Left ventricle myocardium superior (tissue), 1 donor: ENCODE data around the gene HOXA13. TPM values are rescaled to one million over a fixed set of nuclear protein-coding genes. Genes with fewer than 3 reads are reported as not detected.

Experiments used
- ATAC-seq: fragments of 200-7000 bp; cut with Tn5 transposase; one replicate; pipeline ENCODE4 v1.9.1; 2020; ENCODE audit warnings: mild to moderate bottlenecking, moderate library complexity
- DNase-seq: peaks from one replicate; pipeline ENCODE4 v3.0.0-alpha.2; 2020
- intact Hi-C: fragments of 100-400 bp; cut with micrococcal nuclease; formaldehyde crosslinking; loops from one replicate; pipeline ENCODE4 v1.11.0; 2022
- total RNA-seq: library from RNA; stranded (reverse); fragmentation: NEBNext Ultra II Directional; extraction: Animal tissue kit (Norgen Biotek cat#: 25700); gene quantifications from one replicate; pipeline ENCODE4 v1.2.1, GENCODE V29; 2021
- donor health status: DM: no; HTN: yes; CAD: no; lungs with severe emphysema.

The HOXA13 gene
- total RNA-seq, 1 donor from 2014 or later = not detected

DNA sequence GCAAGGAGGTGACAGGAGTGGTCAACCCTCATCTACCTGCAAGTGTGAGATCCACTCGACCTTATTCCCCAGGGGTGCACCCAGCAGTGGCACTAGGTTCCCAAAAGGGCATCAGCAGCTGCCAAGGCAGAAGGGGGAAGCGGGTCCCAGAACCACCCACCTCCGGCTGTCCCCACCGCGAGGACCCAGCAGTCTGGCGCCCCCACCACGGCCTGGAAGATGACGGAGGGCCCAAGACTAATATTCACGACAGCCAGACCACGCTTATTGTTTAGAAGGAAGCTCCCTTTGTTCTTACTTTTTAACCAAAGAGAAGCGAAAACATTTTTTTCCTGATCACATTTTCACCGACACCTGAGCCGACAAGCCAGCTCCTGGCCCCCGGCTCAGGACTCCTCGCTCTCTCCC is 39.1 kb upstream of the HOXA13 start:
- intact Hi-C loops = no loop called here
- ATAC-seq = no peak
- no peak for DNase-seq

DNA sequence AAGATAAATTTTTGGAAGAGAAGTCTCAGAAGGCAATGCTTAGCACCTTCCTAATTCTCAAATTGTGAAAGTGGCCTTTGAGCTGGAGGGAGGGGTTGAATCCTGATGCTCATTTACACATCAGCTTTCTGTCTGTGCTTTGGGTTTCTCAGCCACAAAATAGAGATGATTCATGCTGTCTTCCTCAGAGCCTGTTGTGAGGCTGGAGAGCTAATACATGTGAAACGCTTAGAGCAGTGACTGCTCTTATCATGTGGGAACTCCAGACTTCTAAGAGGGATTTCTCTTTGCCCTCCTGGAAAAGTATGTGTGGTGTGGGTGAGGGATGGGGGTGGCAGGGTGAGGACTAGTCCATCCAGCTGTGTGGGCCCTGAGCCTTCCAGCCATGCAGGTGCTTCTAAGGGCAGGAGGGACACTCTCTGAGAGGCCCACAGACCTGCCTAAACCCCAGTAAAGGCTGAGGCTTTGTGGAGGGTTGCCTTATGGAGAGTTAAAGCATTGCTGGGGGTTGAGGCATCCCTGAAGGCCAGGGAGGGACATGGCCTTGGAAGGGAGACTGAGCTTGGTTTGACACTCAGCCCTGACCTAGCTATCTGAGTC is 37.9 kb upstream of the HOXA13 start:
- ATAC-seq = no peak
- DNase-seq = no peak
- intact Hi-C loops = no loop called here

DNA sequence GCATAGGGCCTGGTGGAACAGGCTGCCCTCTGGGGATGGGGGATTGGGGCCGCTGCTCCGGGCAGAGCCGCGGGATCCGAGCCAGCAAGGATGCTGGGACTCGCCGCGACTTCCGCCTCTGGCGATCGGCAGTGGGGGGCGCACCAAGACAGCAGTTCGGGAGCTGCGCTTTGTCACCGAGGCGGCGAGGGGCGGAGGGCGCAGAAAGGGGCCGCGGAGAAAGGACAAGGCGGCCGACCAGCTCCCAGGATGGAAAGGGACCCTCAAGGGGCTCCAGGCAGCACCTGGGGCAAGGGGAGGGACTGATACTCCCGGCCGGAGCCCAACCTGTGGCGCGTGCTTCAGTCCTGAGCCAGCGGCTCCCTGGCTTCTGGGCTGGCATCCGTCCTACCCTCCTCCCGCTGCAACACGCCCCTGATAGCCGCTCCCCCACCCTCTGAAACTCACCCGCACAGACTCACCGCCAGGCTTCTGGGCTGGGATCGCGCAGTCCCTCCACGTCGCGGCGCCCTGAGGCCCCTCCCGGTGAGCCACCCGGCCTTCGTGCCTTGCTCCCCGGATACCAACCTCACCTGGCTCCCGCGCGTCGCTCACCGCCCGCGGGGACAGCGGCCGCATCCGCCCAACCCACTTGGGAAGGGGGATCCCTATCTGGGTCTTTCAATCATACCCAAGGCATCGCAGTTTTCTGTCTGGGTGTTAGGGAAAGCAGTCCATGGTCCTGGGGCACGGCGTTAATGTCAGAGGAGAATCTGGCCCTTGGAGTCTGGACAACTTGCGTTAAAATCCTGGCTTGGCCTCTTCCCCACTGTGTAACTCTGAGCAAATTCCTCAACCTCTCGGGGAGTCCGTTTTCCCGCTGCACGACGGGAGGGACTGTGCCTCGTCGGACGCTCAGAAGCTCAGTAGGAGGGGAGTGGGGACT is 35.8 kb upstream of the HOXA13 start:
- intact Hi-C loops = no loop called here
- ATAC-seq (peak; percentile 52), DNase-seq (peak; percentile 60)

DNA sequence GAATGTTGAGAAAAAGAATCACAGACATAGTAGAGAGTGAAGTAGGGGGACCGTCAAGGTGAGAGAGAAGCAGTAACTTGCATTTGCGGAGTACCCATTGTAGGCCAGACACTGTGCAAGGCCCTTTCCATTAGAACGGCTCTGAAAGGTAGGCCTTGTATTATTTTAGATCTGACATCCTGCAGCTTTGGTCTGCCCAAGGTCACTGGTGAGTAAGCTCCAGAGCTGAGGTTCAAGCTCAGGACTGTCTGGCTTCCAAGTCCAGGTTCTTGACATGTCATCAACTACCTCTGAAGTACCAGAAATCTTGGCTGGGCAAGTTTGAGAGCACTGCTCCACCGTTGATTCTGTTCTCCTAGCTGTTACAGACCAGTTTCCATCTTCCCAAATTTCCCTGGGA is 29.6 kb upstream of the HOXA13 start:
- no peak for DNase-seq
- intact Hi-C loops = no loop called here
- no peak for ATAC-seq

DNA sequence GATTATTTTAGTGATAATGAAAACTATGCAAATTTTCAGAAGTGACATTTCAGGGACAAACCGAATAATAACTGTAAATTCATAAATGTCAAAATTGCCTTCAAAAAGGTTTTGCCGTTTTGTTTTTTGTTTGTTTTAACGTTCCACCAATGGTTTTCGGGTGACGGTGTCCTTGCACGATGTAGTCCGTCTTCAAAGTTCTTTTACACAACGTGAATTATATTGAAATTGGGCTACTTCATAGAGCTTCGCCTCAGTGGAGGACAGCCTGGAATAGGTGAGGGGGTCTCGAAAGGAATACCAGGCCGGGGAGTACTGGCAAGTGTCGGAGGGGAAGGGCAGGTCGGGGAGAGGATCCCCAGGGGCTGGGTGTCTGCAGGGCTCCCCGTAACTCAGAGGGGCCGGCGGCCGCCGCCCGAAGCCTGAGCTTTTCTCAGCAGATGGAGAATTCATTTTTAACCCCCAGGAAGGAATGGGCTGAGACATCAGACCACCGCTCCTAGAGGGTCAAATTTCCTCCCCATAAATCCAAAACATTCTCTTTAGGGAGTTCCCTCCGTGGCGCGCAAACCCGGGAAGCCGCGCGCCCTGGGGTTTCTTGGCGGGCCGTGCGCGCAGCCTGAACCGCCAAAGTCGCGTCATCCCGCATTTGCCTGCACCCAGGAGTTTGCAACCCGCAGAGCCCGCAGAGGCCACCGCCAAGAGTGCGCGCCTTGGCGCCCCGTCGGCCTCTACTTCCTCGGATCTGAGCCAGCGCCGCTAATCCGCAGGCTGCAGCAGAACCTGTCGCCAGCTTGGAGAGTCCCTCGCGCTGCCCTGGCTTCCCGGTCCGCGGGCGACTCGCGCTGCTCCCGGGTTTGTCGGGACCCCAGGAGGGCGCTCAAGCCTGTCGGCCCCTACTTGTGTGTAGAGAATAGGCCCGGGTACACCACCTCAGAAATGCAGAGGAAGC is 25.4 kb upstream of the HOXA13 start:
- intact Hi-C loops = no loop called here
- DNase-seq = peak; percentile 35
- no peak for ATAC-seq

DNA sequence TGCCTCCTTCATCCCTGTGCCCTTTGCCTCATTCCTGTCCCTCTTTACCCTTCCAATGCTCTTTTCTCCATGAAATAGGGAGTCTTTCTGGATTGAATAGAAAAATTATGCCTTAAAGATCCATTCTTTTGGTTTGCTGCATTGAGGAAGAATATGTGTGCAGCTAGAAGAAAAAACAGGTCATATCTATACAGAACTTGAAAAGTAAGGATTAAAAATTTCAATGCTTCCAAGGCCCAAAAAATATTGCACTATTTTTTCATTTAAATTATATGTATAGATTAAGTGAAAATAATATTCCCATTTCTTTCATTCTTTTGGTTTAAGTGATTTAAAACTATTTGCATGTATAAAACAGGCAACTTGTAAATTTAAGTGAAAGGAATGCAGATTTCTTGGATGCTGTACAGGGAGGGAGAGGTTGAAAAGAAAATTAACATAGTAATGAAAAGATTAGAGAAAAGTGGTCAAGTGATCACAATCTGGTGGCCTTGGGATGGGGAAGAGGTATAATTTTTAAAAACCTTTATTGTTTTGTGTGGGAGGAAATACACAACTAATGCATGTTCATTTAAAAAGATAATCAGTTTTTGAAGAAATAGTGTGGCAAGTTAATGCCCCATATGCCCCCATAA is 24.2 kb upstream of the HOXA13 start:
- ATAC-seq (no peak), DNase-seq (no peak)
- intact Hi-C loops = no loop called here

DNA sequence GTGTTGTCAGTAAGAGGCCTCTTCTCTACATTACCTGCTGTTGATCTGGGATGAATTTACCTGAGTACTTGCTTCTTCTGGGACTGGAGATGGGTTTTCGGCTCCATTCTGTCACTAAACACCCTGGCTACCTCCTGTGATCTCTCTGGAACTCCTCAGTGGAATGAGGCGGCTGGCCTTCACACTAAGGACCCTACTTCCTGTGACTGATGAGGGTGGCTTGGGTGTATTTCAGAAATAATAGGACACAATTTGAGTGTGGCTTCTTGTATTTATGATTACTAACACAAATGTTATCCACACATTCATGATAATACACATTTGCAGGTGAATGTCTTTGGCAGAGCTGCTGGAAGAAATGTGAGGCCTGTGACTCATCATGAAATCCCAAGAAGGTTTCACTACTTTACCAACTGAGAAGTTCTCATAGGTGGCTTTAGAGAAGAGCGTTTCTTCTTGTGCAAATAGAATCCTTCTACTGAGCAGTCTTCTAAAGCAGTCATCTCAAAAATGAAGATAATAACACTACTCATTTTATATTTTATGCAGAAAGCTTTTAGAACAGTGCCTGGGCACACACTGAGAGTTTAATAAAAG is 21.4 kb upstream of the HOXA13 start:
- DNase-seq (no peak), ATAC-seq (no peak)
- intact Hi-C loops = no loop called here

DNA sequence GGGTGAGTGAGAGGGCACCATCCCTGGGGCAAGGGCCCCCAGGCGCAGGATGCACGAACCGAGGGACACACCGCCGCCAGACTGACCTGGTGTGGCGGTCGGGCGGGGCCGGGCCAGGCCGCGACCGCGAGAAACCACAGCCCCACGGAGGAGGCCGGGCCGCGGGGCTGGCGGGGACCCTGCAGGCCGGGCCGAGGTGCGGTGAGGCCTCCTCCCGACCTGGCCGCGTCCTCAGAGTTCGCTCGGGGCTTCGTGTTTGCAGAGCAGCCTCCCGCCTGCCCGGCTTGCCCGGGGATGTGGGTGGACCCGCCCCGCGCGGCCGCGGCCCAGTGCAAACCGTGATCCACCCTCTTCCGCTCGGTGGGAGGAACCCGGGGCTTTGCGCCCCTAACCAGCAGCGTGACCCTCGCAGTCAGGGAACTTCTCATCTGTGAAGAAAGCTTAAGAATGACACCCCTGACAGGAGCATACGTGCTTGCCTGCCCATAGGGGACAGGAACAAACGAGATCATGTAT is 20.6 kb upstream of the HOXA13 start:
- no peak for ATAC-seq
- DNase-seq = no peak
- intact Hi-C loops = no loop called here

DNA sequence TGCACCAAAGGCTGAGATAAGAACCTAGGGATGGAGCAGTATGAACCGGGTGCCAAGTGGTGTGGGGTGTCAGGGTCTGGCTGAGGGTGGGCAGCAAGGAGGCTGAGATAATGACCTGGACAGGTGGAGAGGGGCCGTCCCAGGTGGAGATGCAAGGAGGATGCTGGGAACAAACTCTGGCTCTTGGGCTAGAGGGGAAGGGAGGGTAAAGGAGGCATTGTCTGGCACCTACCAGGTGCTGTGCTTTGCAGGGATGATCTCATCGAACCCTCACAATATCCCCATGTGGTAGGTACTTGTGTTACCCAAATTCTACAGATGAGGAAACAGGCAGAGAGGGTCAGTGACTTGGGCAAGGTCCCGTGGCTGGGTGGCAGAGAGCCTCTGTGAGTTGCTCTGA is 19.9 kb upstream of the HOXA13 start:
- no peak for ATAC-seq
- no peak for DNase-seq
- intact Hi-C loops = loop anchor here (10.0 kb wide), 1 partner anchor 355 kb away; no protein-coding TSS in a partner anchor

DNA sequence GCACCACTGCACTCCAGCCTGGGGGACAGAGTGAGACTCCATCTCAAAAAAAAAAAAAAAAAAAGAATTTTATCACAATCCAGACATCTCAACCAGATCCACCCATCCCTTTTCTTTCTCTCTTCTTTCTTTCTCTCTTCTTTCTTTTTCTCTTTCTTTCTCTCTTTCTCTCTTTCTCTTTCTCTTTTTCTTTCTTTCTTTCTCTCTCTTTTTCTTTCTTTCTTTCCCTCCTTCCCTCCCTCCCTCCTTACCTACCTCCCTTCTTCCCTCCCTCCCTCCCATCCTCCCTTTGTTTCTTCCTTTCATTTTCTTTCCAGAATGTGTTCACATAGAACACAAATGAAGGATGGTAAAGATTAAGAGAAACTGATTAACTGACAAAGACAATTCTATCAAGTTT is 18.1 kb upstream of the HOXA13 start:
- intact Hi-C loops = loop anchor here (10.0 kb wide), 1 partner anchor 357 kb away; no protein-coding TSS in a partner anchor
- no peak for DNase-seq
- no peak for ATAC-seq

DNA sequence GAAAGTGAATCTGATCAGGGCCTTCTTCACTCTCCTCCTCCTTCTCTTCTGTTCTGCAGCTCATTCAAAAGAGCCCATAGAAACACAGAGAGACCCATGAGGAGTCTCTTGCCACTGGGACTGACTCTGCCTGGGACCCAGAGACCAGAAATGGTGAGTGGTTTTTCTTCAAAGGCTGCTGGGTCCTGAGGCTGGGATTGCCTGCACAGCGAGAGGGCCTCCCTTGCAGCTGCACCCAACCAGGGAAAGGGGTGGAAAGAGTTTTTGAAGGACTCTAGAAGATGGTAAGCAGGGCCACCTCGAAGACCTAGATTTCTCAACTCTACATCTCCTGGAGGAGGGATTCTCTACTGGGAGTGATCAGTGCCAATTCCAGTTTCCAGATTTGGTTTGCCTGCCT is 15.5 kb upstream of the HOXA13 start:
- no peak for DNase-seq
- intact Hi-C loops = loop anchor here (10.0 kb wide), 1 partner anchor 359 kb away; no protein-coding TSS in a partner anchor
- no peak for ATAC-seq

DNA sequence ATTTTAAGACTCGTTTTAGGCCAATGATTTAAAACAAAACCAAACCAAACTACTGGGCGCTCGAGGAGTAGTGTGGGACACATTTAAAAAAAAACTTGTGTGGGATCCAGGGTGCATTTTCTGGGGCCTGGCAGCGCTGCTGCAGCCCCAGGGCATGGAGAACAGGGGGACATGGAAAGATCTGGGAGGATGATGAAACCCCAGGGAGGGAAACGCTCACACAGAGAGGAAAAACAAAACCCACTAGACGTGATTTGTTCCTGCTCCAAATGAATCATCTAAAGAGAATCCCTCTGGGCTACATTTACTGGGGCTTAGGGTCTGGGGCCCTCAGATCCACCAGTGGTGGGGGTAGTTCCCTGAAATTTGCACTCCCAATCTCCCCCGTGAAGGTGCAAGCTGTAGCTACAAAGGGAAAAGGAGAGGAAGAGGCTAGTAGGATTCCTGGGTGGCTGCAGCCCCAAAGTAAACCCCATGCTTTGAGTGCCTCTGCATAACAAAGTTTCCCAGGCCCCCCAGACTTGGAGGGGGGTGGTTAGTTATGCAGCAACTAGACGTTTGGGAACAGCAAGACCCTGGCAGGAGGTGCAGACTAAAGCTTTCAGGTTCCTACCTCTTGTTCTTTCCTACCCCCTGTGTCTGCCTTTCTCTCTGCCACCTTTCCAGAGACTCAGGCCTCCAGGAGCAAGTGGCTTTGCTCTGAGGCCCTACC is 14.5 kb upstream of the HOXA13 start:
- DNase-seq (no peak), ATAC-seq (no peak)
- intact Hi-C loops = loop anchor here (10.0 kb wide), 1 partner anchor 360 kb away; no protein-coding TSS in a partner anchor

DNA sequence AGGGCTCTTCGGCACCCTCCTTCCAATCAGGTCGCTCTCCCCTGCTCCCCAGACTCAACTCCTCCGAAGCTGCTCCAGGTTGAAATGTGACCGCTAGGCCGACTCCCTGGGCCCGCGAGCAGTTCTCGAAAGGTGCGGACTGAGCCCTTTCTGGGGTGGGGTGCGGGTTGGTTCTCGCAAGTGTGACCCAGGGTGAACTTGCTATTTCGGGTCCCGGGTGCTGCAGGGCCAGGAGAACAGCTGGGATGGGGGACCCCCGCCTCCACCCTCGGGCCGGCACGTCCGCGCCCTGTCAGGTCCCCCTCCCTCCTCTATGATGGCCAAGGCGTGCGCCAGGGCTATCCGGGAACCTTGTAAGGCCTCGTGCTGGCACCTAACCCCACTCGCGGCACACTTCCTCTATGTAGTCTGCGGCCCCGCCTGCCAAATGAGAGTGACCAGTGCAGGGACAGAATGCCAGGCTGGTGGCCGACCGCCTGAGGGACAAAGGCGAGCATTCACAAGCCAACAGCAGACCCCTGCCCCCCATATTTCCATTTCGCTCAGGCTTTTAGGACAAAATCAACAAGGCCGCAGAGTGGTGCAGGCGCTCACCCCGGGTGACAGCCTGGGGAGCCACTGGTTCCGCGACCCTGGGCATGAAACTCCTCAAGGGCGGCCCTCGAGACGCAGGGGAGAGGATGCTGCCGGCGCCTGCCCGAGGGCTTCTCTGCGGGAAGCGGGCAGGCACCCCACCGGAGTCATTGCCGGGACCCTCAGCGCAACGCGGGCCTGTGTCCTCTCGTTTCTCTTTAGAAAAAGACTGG is 13.7 kb upstream of the HOXA13 start:
- intact Hi-C loops = loop anchor here (10.0 kb wide), 1 partner anchor 361 kb away; no protein-coding TSS in a partner anchor
- DNase-seq (no peak), ATAC-seq (no peak)

DNA sequence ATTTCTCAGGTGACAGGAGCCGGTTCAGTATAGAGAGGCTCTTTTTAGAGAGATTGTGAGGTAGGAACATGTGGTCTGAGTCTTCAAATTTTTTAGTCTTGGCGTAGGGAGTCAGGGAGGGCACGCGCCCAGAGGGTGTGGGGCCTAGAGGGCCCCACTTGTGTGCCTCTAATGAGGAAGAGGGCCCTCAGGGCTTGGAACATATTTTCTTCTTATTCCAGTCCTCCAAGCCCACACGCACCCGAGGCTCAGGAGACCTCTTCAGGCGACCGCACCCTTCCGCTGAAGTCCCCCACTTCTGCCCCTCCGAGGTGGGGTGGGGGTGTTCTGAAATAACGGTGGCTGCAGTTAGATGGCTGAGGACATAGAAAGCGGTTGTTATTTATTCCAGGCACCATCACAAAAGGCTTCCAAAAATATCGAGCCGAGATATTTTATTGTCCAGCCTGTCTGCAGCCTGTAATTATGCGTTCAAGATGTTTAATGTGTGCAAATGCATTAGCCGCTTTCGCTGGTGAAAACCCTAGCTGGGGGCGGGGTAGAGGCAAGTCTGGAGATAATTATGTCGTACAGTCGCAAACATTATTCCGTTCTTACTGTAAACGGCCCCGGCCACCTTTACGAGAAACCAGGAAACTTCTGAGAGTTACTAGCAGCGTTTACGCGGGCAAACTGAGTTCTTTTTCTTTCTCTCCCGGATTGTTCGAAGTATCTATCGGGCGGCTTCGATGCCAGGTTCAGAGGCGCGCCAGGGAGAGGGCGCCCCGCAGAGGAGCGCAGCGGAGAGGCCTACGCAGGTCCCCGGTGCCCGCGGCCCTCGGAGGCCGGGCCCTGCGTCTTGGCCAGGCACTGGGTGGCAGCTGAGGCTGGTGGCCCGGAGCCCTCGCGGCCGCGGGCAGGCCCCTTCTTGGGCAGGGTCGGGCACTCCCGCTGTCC is 12.9 kb upstream of the HOXA13 start:
- ATAC-seq = peak; percentile 17
- DNase-seq = no peak
- intact Hi-C loops = loop anchor here (10.0 kb wide), 1 partner anchor 362 kb away; no protein-coding TSS in a partner anchor

DNA sequence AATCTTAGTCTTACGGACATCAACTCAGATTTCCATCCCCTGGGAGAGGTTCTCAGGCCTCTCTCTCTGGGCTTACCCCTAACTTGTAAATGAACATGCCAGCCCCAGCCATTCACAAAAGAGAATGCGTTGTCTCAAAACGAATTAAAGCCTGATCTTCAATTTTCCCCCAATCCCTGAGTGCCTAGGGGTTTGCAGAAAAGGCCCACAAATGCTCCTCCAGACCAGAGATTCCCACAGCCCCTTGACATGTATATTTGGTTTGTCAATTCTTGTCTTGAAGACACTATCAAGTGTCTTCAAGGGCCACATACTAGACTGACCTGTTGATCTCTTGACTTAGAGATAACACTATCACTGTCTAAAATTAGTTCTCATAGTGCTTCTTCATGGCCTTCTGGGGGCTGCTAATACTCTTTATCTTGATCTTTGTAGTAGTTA is 11.9 kb upstream of the HOXA13 start:
- ATAC-seq (no peak), DNase-seq (no peak)
- intact Hi-C loops = loop anchor here (10.0 kb wide), 1 partner anchor 363 kb away; no protein-coding TSS in a partner anchor

DNA sequence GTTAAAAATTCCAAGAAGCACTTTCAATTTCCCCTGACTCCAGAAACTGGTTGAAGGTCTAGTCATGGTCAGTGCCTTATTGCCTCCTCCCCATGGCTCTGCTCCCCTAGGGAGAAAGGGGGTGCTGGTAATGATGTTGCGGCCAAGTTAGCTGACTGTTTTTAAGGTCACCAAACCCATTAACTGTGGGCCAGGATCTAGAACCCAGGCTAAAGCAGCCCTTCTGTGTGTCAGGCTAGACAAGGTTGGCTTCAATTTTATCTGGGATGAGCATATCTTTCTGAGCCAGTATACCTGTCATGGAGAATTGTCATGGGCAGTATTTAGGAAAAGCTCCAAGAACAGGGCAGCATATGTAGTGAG is 11.2 kb upstream of the HOXA13 start:
- ATAC-seq = no peak
- no peak for DNase-seq
- intact Hi-C loops = loop anchor here (10.0 kb wide), 1 partner anchor 364 kb away; no protein-coding TSS in a partner anchor
